HL-60 (cell line): Measurements from ENCODE around the gene HOXB13.

ENCODE experiments used
- DNase-seq, 2 experiments: peaks; one replicate each; pipeline ENCODE4 v3.0.0-alpha.2; 2010 to 2020; ENCODE audit warnings: low read depth in 1 of 2, low spot score in 1 of 2
- H3K27ac ChIP-seq: fragments of 250-450 bp; sonication (Bioruptor Pico); replicated peaks from 2 replicates; pipeline ENCODE4 v1.5.1; 2020; ENCODE audit warnings: mild to moderate bottlenecking, moderate library complexity
- H3K27me3 ChIP-seq: fragments of 250-450 bp; sonication (Bioruptor Pico); 2 replicates; pipeline ENCODE4 v1.5.1; 2021; ENCODE audit warnings: mild to moderate bottlenecking, moderate library complexity; ENCODE audit not compliant: insufficient read depth, poor library complexity, severe bottlenecking
- H3K4me3 ChIP-seq: replicated peaks from 2 replicates; pipeline ENCODE4 v1.5.1; 2011; ENCODE audit warnings: mild to moderate bottlenecking, control low read depth, low read length; ENCODE audit not compliant: insufficient read depth
- GABPA ChIP-seq: IDR thresholded peaks from 2 replicates; pipeline ENCODE4 v1.6.1; 2012; ENCODE audit warnings: low read depth
- POLR2AphosphoS5 ChIP-seq: IDR thresholded peaks from 2 replicates; pipeline ENCODE4 v1.6.1; 2012; ENCODE audit warnings: low read depth
- SPI1 ChIP-seq: IDR thresholded peaks from 2 replicates; pipeline ENCODE4 v1.6.1; 2012; ENCODE audit warnings: low read depth, mild to moderate bottlenecking, borderline replicate concordance
- TF ChIP-seq, protein P1 (sequence below): IDR thresholded peaks from 2 replicates; pipeline ENCODE4 v1.6.1; 2012; ENCODE audit warnings: low read depth; ENCODE audit not compliant: insufficient replicate concordance
- TF ChIP-seq, protein P2 (sequence below): IDR thresholded peaks from one replicate; pipeline ENCODE4 v1.5.1; 2011; ENCODE audit warnings: low read length, control low read depth, inconsistent platforms; ENCODE audit not compliant: insufficient read depth

The HOXB13 gene

GRCh38 chr17:48730240-48730550, 1.6 kb upstream of the HOXB13 start:
- DNase-seq, result no peak

DNA sequence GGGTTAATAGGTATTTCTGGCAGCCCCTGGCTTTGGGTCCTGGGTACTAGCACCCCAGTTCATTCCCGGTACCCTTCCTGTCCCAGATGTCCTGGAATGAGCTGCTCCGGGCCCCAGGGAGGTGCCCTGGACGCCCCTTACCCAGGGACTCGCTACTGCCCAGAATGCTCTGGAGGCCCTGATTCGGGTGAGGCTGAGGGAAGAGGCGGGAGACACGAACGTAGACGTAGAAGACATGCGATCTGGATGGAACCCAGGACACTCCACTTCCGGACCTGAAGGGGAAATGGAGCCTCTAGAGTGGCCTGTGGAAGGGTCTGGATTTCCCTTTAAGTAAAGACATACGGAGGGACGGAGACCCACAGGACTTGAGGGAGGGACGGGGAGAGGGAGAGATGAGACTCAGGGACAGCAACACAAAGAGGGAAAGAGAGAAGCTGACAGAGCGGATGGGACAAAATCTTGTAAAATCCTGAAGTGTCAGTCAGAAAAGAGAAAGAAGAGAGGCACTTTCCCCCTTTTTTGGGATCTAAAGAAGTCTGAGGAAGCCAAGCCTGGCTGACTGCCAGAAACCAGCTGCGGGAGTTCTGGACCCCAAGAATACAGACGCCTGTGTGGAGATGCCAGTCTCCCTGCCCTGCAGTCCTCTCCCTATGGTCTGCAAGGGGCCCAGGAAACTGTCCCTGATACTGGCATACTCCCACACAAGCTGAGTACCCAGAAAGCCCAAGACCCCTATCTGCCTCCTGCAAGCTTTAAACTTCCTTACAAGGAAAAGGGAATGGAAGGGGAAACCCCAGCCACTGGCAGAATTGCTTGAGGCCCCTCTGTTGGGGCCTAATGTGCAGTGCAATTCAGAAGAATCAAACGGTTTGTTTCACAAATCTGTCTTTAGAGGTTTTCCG, 1.0 kb upstream of the HOXB13 start:
- no peak overlapping the region for H3K27ac ChIP-seq
- peaks cover 96% of the 10 kb centered on the region for H3K27me3 ChIP-seq
- DNase-seq, result no peak
- H3K4me3 ChIP-seq, result no peak overlapping the region
- TF ChIP-seq, protein P1, sequence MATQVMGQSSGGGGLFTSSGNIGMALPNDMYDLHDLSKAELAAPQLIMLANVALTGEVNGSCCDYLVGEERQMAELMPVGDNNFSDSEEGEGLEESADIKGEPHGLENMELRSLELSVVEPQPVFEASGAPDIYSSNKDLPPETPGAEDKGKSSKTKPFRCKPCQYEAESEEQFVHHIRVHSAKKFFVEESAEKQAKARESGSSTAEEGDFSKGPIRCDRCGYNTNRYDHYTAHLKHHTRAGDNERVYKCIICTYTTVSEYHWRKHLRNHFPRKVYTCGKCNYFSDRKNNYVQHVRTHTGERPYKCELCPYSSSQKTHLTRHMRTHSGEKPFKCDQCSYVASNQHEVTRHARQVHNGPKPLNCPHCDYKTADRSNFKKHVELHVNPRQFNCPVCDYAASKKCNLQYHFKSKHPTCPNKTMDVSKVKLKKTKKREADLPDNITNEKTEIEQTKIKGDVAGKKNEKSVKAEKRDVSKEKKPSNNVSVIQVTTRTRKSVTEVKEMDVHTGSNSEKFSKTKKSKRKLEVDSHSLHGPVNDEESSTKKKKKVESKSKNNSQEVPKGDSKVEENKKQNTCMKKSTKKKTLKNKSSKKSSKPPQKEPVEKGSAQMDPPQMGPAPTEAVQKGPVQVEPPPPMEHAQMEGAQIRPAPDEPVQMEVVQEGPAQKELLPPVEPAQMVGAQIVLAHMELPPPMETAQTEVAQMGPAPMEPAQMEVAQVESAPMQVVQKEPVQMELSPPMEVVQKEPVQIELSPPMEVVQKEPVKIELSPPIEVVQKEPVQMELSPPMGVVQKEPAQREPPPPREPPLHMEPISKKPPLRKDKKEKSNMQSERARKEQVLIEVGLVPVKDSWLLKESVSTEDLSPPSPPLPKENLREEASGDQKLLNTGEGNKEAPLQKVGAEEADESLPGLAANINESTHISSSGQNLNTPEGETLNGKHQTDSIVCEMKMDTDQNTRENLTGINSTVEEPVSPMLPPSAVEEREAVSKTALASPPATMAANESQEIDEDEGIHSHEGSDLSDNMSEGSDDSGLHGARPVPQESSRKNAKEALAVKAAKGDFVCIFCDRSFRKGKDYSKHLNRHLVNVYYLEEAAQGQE, result no peak
- TF ChIP-seq, protein P2, sequence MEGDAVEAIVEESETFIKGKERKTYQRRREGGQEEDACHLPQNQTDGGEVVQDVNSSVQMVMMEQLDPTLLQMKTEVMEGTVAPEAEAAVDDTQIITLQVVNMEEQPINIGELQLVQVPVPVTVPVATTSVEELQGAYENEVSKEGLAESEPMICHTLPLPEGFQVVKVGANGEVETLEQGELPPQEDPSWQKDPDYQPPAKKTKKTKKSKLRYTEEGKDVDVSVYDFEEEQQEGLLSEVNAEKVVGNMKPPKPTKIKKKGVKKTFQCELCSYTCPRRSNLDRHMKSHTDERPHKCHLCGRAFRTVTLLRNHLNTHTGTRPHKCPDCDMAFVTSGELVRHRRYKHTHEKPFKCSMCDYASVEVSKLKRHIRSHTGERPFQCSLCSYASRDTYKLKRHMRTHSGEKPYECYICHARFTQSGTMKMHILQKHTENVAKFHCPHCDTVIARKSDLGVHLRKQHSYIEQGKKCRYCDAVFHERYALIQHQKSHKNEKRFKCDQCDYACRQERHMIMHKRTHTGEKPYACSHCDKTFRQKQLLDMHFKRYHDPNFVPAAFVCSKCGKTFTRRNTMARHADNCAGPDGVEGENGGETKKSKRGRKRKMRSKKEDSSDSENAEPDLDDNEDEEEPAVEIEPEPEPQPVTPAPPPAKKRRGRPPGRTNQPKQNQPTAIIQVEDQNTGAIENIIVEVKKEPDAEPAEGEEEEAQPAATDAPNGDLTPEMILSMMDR, result no peak
- TF ChIP-seq POLR2AphosphoS5 (no peak), GABPA (no peak), SPI1 (no peak)

More at GRCh38 chr17:48730240-48730550, 1.6 kb upstream of the HOXB13 start:
- Histone ChIP-seq H3K27ac (no peak overlapping the region), H3K27me3 (peaks cover 96% of the 10 kb centered on the region), H3K4me3 (no peak overlapping the region)
- TF ChIP-seq, protein P1, result no peak
- TF ChIP-seq POLR2AphosphoS5 (no peak), GABPA (no peak), SPI1 (no peak)
- TF ChIP-seq, protein P2, result no peak

DNA sequence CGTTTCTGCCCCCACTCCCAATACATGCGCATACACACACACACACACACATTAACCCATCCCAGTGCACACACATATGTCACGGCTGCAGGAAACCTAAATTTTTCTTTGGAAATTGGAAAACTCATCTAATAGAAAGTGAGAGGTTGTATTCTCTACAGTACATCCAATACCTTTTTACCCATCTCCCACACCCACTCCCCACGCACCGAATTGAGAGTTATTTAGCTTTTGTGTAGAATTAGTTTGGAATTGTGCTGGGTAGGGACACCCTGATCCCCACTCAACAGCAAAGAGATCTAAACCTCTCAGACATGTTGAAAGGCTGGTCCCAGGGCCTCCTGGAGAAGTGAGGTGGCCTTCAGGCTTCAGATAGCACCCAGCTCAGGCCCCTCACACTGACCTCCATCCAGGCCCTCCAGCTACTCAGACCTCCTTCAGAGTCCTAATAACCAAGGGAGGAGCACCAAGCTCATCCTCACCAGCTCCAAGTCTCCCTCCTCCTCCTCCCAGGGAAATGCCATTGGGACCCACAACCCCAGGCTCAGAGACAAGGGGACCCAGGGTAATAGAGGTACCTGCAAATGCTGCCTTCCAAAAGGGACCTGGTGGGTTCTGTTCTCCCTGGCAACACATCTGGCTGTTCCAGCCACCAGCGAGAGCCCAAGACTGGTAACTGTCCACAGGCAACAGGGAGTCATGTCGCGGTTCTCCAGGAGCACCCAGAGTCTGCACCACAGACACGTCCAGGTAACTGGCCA, 955 bp downstream of the HOXB13 start:
- Histone ChIP-seq H3K4me3 (no peak overlapping the region), H3K27me3 (peaks cover 94% of the 10 kb centered on the region), H3K27ac (no peak overlapping the region)
- no peak for TF ChIP-seq GABPA
- TF ChIP-seq, protein P2, result no peak
- TF ChIP-seq POLR2AphosphoS5, result no peak
- TF ChIP-seq SPI1, result no peak
- TF ChIP-seq, protein P1, result no peak
- DNase-seq, result no peak
